Measurements from ENCODE around the gene KRTAP2-1.
"Not testable (repeated sequence)": the region's sequence is repeated elsewhere in the genome, so short reads cannot be mapped to it uniquely, and the experiment has no call there.

KRTAP2-1 gene

GRCh38 chr17:41010441-41010840, 36.7 kb downstream of the KRTAP2-1 start:
- no peak for DNase-seq

- no peak for DNase-seq
These were observed 37.2 kb downstream of the KRTAP2-1 start for GRCh38 chr17:41009936-41010335.

- no peak for DNase-seq
These were observed 37.8 kb downstream of the KRTAP2-1 start for GRCh38 chr17:41009301-41009760.

- peak in 1 of 14 donors; percentile 19 for DNase-seq
These were observed 38.3 kb downstream of the KRTAP2-1 start, which contains the start of gene KRTAP3-1 for GRCh38 chr17:41008811-41009210. Gene KRTAP3-1, minus strand, starts transcription at chr17:41009128. Its CDS starts 54 bp downstream, at chr17:41009074.

- DNase-seq: no peak
These were observed 42.7 kb downstream of the KRTAP2-1 start for GRCh38 chr17:41004397-41004796.

GRCh38 chr17:41003926-41004325, 43.2 kb downstream of the KRTAP2-1 start:
- DNase-seq: no peak

- DNase-seq: no peak
These were observed 44.3 kb downstream of the KRTAP2-1 start for GRCh38 chr17:41002814-41003213.

- no peak for DNase-seq
These were observed 45.3 kb downstream of the KRTAP2-1 start for GRCh38 chr17:41001795-41002194.

- not testable (repeated sequence) for DNase-seq
These were observed 47.6 kb downstream of the KRTAP2-1 start, which contains the start of gene KRTAP3-2 for GRCh38 chr17:40999563-40999962. Gene KRTAP3-2, minus strand, starts transcription at chr17:40999906. Its CDS starts 53 bp downstream, at chr17:40999853.

GRCh38 chr17:40997361-40997760, 49.8 kb downstream of the KRTAP2-1 start:
- DNase-seq: no peak

- no peak for DNase-seq
These were observed 50.3 kb downstream of the KRTAP2-1 start for GRCh38 chr17:40996829-40997228.
